RWPE1 (cell line): ENCODE results near the gene TSPAN32.

Source experiments
- CTCF ChIA-PET: fragments of 350-600 bp; sonication (Branson Sonifier 250); formaldehyde crosslinking; extraction: SDS; loops from one replicate; lab custom pipeline; 2021; lab: Yijun Ruan, JAX
- POLR2A ChIA-PET: fragments of 400-600 bp; formaldehyde crosslinking; extraction: SDS; loops from one replicate; lab custom pipeline; 2020; ENCODE audit warnings: antibody characterized with exemption; ENCODE audit not compliant: low non-redundant PET; lab: Yijun Ruan, JAX
- DNase-seq: peaks from one replicate; pipeline ENCODE4 v3.0.0; 2012; ENCODE audit warnings: low spot score
- H3K27ac ChIP-seq: fragments of 450-650 bp; 2 replicates; pipeline ENCODE4 v1.5.1; 2017
- CTCF ChIP-seq: fragments of 450-650 bp; conservative IDR thresholded peaks from 2 replicates; pipeline ENCODE4 v1.5.1; 2017; ENCODE audit warnings: low read depth, mild to moderate bottlenecking

TSPAN32 gene

GRCh38 chr11:2317354-2318050, 15.7 kb downstream of the TSPAN32 start:
- H3K27ac ChIP-seq = no peak overlapping the region
- no peak for DNase-seq
- TF ChIP-seq CTCF = no peak
- POLR2A ChIA-PET = no interaction called here
- CTCF ChIA-PET = no interaction called here

- no peak overlapping the region for H3K27ac ChIP-seq
- ChIA-PET POLR2A (no interaction called here), CTCF (no interaction called here)
- DNase-seq = no peak
- TF ChIP-seq CTCF = no peak
Observed at GRCh38 chr11:2318123-2318522, 16.3 kb downstream of the TSPAN32 start.

GRCh38 chr11:2318707-2319106, 16.9 kb downstream of the TSPAN32 start:
- CTCF ChIA-PET = no interaction called here
- TF ChIP-seq CTCF = no peak
- no peak for DNase-seq
- H3K27ac ChIP-seq = no peak overlapping the region
- POLR2A ChIA-PET = no interaction called here

GRCh38 chr11:2319791-2320472, 18.1 kb downstream of the TSPAN32 start:
- ChIA-PET POLR2A (no interaction called here), CTCF (interaction anchor here (1.4 kb wide), 1 partner anchor 100 kb away, joined by 9 read pairs; no protein-coding TSS in a partner anchor)
- no peak for TF ChIP-seq CTCF
- H3K27ac ChIP-seq = no peak overlapping the region
- DNase-seq = no peak

GRCh38 chr11:2320568-2321310, 18.9 kb downstream of the TSPAN32 start:
- no peak for DNase-seq
- CTCF ChIA-PET = interaction anchor here (1.4 kb wide), 1 partner anchor 99 kb away, joined by 9 read pairs; no protein-coding TSS in a partner anchor
- POLR2A ChIA-PET = no interaction called here
- no peak for TF ChIP-seq CTCF
- H3K27ac ChIP-seq = no peak overlapping the region

- DNase-seq = no peak
- CTCF ChIA-PET = no interaction called here
- POLR2A ChIA-PET = no interaction called here
- no peak for TF ChIP-seq CTCF
- no peak overlapping the region for H3K27ac ChIP-seq
Observed at GRCh38 chr11:2321311-2321683, 19.5 kb downstream of the TSPAN32 start.
